Endothelial cell of umbilical vein (primary cell): ENCODE results near the gene ANXA4. TPM values are rescaled to one million over a fixed set of nuclear protein-coding genes. Genes with fewer than 3 reads are reported as not detected.

Source experiments
- BruUV-seq: library from RNA; stranded (reverse); fragments of 400-500 nt; replicated peaks from 2 replicates; lab custom pipeline; 2021; lab: Mats Ljungman, UMichigan
- CTCF ChIA-PET: fragments of 300-600, 350-600 bp; sonication (Branson Sonifier 250); formaldehyde crosslinking; loops from one replicate; lab custom pipeline; 2021; ENCODE audit warnings: antibody characterized with exemption, inconsistent platforms; lab: Charles Lee
- POLR2A ChIA-PET: fragments of 300-600, 350-600 bp; sonication (Branson Sonifier 250); formaldehyde crosslinking; loops from one replicate; lab custom pipeline; 2021; ENCODE audit warnings: antibody characterized with exemption, inconsistent platforms; lab: Charles Lee
- DNase-seq: peaks from one replicate; pipeline ENCODE4 v3.0.0-alpha.2; 2011; ENCODE audit warnings: low read depth, low spot score
- FAIRE-seq: peaks from 2 replicates; lab custom pipeline; 2011; peaks lifted over from hg19 to GRCh38; lab: Jason Lieb, UNC
- H2AFZ ChIP-seq: 2 replicates; pipeline ENCODE4 v1.6.0; 2012; ENCODE audit warnings: low read depth, low read length, control low read depth, inconsistent platforms
- H3K27ac ChIP-seq: 2 replicates; pipeline ENCODE4 v1.5.1; 2011; ENCODE audit warnings: low read depth, mild to moderate bottlenecking, control low read depth, low read length, moderate library complexity; ENCODE audit not compliant: insufficient read depth
- H3K27me3 ChIP-seq, 2 experiments: 2 replicates each; pipeline versions ENCODE4 v1.6.0 to v1.6.1; 2011; ENCODE audit warnings: low read length in 2 of 2, mixed read lengths in 1 of 2; ENCODE audit not compliant: control insufficient read depth in 2 of 2, insufficient read depth in 2 of 2
- H3K36me3 ChIP-seq, 2 experiments: 2 replicates in 1 of 2; 3 replicates in 1 of 2; pipeline ENCODE4 v1.5.1; 2011; ENCODE audit warnings: low read length in 2 of 2, mild to moderate bottlenecking in 1 of 2, moderate library complexity in 1 of 2; ENCODE audit not compliant: control insufficient read depth in 2 of 2, insufficient read depth in 2 of 2; ENCODE audit errors: extremely low read depth in 1 of 2
- H3K4me1 ChIP-seq: 3 replicates; pipeline ENCODE4 v1.5.1; 2011; ENCODE audit warnings: mild to moderate bottlenecking, low read length; ENCODE audit not compliant: control insufficient read depth, insufficient read depth; ENCODE audit errors: extremely low read depth
- H3K4me2 ChIP-seq: 2 replicates; pipeline ENCODE4 v1.6.1; 2011; ENCODE audit warnings: low read length, control low read depth, mixed read lengths; ENCODE audit not compliant: insufficient read depth
- H3K4me3 ChIP-seq, 3 experiments: fragments of 200-600 bp in 1 of 3; sonication (generic), shearing (Covaris generic) in 1 of 3; replicated peaks in 1 of 3; 2 replicates each; pipeline ENCODE4 v1.5.1; 2011 to 2016; ENCODE audit warnings: control low read depth in 3 of 3, low read length in 3 of 3, mild to moderate bottlenecking in 2 of 3, inconsistent platforms in 1 of 3, low read depth in 1 of 3, moderate library complexity in 1 of 3; ENCODE audit not compliant: insufficient read depth in 1 of 3
- H3K79me2 ChIP-seq: 2 replicates; pipeline ENCODE4 v1.6.0; 2012; ENCODE audit warnings: low read length, inconsistent platforms; ENCODE audit not compliant: control insufficient read depth, insufficient read depth
- H3K9ac ChIP-seq: replicated peaks from 2 replicates; pipeline ENCODE3; 2011; ENCODE audit warnings: low read length, control low read depth; ENCODE audit not compliant: insufficient read depth; ENCODE audit errors: extremely low read depth
- H3K9me1 ChIP-seq: replicated peaks from 3 replicates; pipeline ENCODE4 v1.6.0; 2011; ENCODE audit warnings: mild to moderate bottlenecking, low read length; ENCODE audit not compliant: control insufficient read depth, insufficient read depth; ENCODE audit errors: extremely low read depth
- H3K9me3 ChIP-seq: replicated peaks from 2 replicates; pipeline ENCODE4 v1.5.1; 2012; ENCODE audit warnings: low read length, inconsistent platforms; ENCODE audit not compliant: control insufficient read depth, insufficient read depth
- H4K20me1 ChIP-seq: replicated peaks from 2 replicates; pipeline ENCODE3; 2011; ENCODE audit warnings: mild to moderate bottlenecking, low read length; ENCODE audit not compliant: control insufficient read depth, insufficient read depth; ENCODE audit errors: extremely low read depth
- CTCF ChIP-seq, 2 donors: IDR thresholded peaks; 1 replicate in 1 of 2; 2 replicates in 1 of 2; pipeline ENCODE4 v1.5.1; 2011; ENCODE audit warnings: low read length in 2 of 2, mild to moderate bottlenecking in 2 of 2, moderate library complexity in 2 of 2, control low read depth in 1 of 2, inconsistent platforms in 1 of 2, low read depth in 1 of 2; ENCODE audit not compliant: insufficient read depth in 1 of 2; ENCODE audit errors: extremely low read depth in 1 of 2
- EZH2 ChIP-seq: IDR thresholded peaks from 2 replicates; pipeline ENCODE4 v1.6.1; 2012; ENCODE audit warnings: borderline replicate concordance, low read depth, mild to moderate bottlenecking, moderate library complexity, low read length, inconsistent platforms; ENCODE audit not compliant: severe bottlenecking
- FOS ChIP-seq: IDR thresholded peaks from 2 replicates; pipeline ENCODE4 v1.6.1; 2011; ENCODE audit warnings: mild to moderate bottlenecking, low read length, moderate library complexity, borderline replicate concordance; ENCODE audit not compliant: insufficient read depth
- GATA2 ChIP-seq: IDR thresholded peaks from 2 replicates; pipeline ENCODE4 v1.7.0; 2011; ENCODE audit warnings: low read depth, mild to moderate bottlenecking, moderate library complexity, mixed read lengths, low read length; ENCODE audit not compliant: insufficient read length, insufficient read depth
- JUN ChIP-seq: IDR thresholded peaks from 2 replicates; pipeline ENCODE4 v1.6.1; 2011; ENCODE audit warnings: borderline replicate concordance, low read depth; ENCODE audit not compliant: insufficient read length, insufficient read depth
- MAX ChIP-seq: IDR thresholded peaks from 2 replicates; pipeline ENCODE4 v1.6.1; 2011; ENCODE audit not compliant: insufficient read depth, insufficient read length
- MYC ChIP-seq: IDR thresholded peaks from one replicate; pipeline ENCODE4 v1.6.1; 2011; ENCODE audit warnings: mild to moderate bottlenecking, low read depth, low read length
- POLR2A ChIP-seq: IDR thresholded peaks from 2 replicates; pipeline ENCODE4 v1.6.1; 2012; ENCODE audit warnings: low read depth, mild to moderate bottlenecking, control low read depth, low read length
- POLR2AphosphoS5 ChIP-seq: IDR thresholded peaks from 2 replicates; pipeline ENCODE4 v1.6.1; 2012; ENCODE audit warnings: low read depth, mild to moderate bottlenecking, control low read depth, low read length, moderate library complexity; ENCODE audit not compliant: insufficient read depth
- dilution Hi-C: fragments of 300-500 bp; cut with MboI; formaldehyde crosslinking; loops from one replicate; pipeline ENCODE4 v1.15.0; 2019; ENCODE audit warnings: low sequenced_read_pairs; ENCODE audit not compliant: extremely low pct_ligation_motif_present
- intact Hi-C: fragments of 100-400 bp; cut with micrococcal nuclease; formaldehyde crosslinking; loops from one replicate; pipeline ENCODE4 v1.10.0; 2022
- polyA plus RNA-seq, 4 experiments: library from polyadenylated mRNA; depleted of rRNA in 3 of 4; stranded (reverse) in 3 of 4; unstranded in 1 of 4; fragments of >200 nt; gene quantifications; 2 replicates each; pipeline versions ENCODE4 v1.2.1 to v1.2.3, GENCODE V29; 2011 to 2012; ENCODE audit warnings: missing spikeins in 1 of 4
- total RNA-seq: library from RNA; stranded (reverse); gene quantifications from 2 replicates; pipeline ENCODE4 v1.2.3, GENCODE V29; 2021

The ANXA4 gene
- total and polyA plus RNA-seq, 2 donors (not counting 3 experiments of a cell fraction or from before 2014, with no cell fraction given) = 29.4 to 79.6 TPM

DNA sequence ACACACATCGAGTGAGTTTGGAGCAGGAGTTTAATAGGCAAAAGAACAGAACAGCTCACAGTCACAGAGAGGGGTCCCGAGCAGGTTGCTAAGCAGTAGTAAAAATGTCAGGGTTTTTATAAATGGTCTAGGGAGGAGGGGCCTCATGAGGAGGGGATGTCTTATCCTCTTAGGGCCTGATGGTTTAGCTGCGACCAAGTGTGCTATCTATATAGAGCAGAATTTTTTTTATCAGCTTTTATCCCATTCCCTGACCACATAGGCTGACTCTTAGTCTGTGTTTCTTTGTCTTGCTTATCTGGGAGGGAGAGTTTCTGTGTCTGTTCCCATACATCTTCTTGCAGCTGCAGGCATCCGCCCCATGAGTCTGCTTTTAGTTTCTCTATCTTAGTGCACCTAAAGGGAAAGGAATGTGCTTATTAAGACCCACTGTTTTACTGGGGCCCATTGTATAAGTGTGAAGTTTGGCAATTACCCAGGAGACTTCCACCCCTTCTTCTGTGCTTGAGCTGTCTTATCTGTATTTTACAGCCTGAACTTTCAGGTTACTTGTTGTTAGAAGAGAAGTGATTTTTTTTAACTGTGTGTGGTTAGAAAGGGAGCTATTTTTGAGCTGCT is 57.1 kb downstream of the ANXA4 start:
- BruUV-seq = no TSS peak
- Histone ChIP-seq H3K4me2 (peak overlapping the region; percentile 79), H3K27me3 (no peaks in the 10 kb centered on the region), H3K36me3 (no peaks in the 10 kb centered on the region), H3K9me1 (no peaks in the 10 kb centered on the region), H3K27ac (peak overlapping the region; percentile 69), H3K9me3 (no peaks in the 10 kb centered on the region), H3K9ac (peak overlapping the region; percentile 69), H2AFZ (peak overlapping the region; percentile 80), H4K20me1 (no peaks in the 10 kb centered on the region), H3K79me2 (no peaks in the 10 kb centered on the region), H3K4me1 (peaks cover 20% of the 10 kb centered on the region), H3K4me3 (peak overlapping the region in 2 of 3 experiments; percentile 2 to 61)
- FAIRE-seq (no peak), DNase-seq (peak; percentile 77)
- TF ChIP-seq GATA2 (no peak), POLR2AphosphoS5 (no peak), JUN (no peak), CTCF (IDR thresholded peaks at IDR 0.05; ENCODE audit: extremely low read depth in 1 of 2, insufficient read depth in 1 of 2, low read depth in 1 of 2, low read length in 2 of 2) (no peak), FOS (no peak), POLR2A (no peak), MYC (no peak), MAX (no peak), EZH2 (no peak)
- dilution Hi-C loops = no loop called here
- ChIA-PET CTCF (interaction anchor here (0.7 to 11.1 kb wide), 6 partner anchors 9 to 74 kb away, joined by 3 to 106 read pairs (median 9); partner anchors contain the start of gene GMCL1), POLR2A (interaction anchor here (1.0 kb wide), 1 partner anchor 448 kb away, joined by 3 read pairs; no protein-coding TSS in a partner anchor)
- intact Hi-C loops = no loop called here
